Neural progenitor cell (in vitro differentiated cells): ENCODE data around the gene LHX6. TPM values are rescaled to one million over a fixed set of nuclear protein-coding genes. Genes with fewer than 3 reads are reported as not detected.

Experiments used
- DNase-seq: peaks from one replicate; pipeline ENCODE4 v3.0.0-alpha.2; 2016; ENCODE audit warnings: low spot score
- H2AFZ ChIP-seq: fragments of 200-600 bp; sonication (generic); replicated peaks from 2 replicates; pipeline ENCODE4 v1.6.1; 2016; ENCODE audit warnings: antibody characterized with exemption
- H3F3A ChIP-seq: fragments of 200-600 bp; sonication (generic); 2 replicates; pipeline ENCODE4 v1.6.1; 2016; ENCODE audit warnings: antibody characterized with exemption, low read depth
- H3K27ac ChIP-seq: fragments of 200-600 bp; sonication (generic); 2 replicates; pipeline ENCODE4 v1.5.1; 2016; ENCODE audit warnings: mild to moderate bottlenecking
- H3K27me3 ChIP-seq: fragments of 200-600 bp; sonication (generic); 2 replicates; pipeline ENCODE4 v1.6.1; 2016; ENCODE audit warnings: mild to moderate bottlenecking, moderate library complexity
- H3K36me3 ChIP-seq: fragments of 200-600 bp; sonication (generic); 2 replicates; pipeline ENCODE4 v1.5.1; 2016
- H3K4me1 ChIP-seq: fragments of 200-600 bp; sonication (generic); 2 replicates; pipeline ENCODE4 v1.6.1; 2016; ENCODE audit warnings: mixed run types
- H3K4me2 ChIP-seq: fragments of 200-600 bp; sonication (generic); 2 replicates; pipeline ENCODE4 v1.6.1; 2016
- H3K4me3 ChIP-seq: fragments of 200-600 bp; sonication (generic); 2 replicates; pipeline ENCODE4 v1.5.1; 2016
- H3K79me2 ChIP-seq: fragments of 200-600 bp; sonication (generic); 2 replicates; pipeline ENCODE4 v1.6.1; 2016; ENCODE audit warnings: low read depth
- H3K9ac ChIP-seq: fragments of 200-600 bp; sonication (generic); 2 replicates; pipeline ENCODE4 v1.6.1; 2016
- H3K9me3 ChIP-seq: fragments of 200-600 bp; sonication (generic); 2 replicates; pipeline ENCODE4 v1.5.1; 2016; ENCODE audit warnings: low read depth
- H4K20me1 ChIP-seq: fragments of 200-600 bp; sonication (generic); 2 replicates; pipeline ENCODE4 v1.6.1; 2016; ENCODE audit warnings: low read depth
- H3K27ac Mint-ChIP-seq: 3 replicates; pipeline ENCODE4 v1.8.0; 2021; ENCODE audit warnings: mixed read lengths
- H3K27me3 Mint-ChIP-seq: 2 replicates; pipeline ENCODE4 v1.8.0; 2022; ENCODE audit warnings: low read depth, mild to moderate bottlenecking, inconsistent platforms, moderate library complexity, mixed read lengths; ENCODE audit not compliant: insufficient read depth
- H3K36me3 Mint-ChIP-seq: 3 replicates; pipeline ENCODE4 v1.8.0; 2021; ENCODE audit warnings: mixed read lengths
- H3K4me1 Mint-ChIP-seq: 3 replicates; pipeline ENCODE4 v1.8.0; 2021; ENCODE audit warnings: mixed read lengths
- H3K4me3 Mint-ChIP-seq: 3 replicates; pipeline ENCODE4 v1.8.0; 2021; ENCODE audit warnings: mild to moderate bottlenecking, moderate library complexity, mixed read lengths
- H3K9me3 Mint-ChIP-seq: 3 replicates; pipeline ENCODE4 v1.8.0; 2020; ENCODE audit warnings: mixed read lengths
- EZH2 ChIP-seq: fragments of 200-600 bp; sonication (generic); IDR thresholded peaks from 2 replicates; pipeline ENCODE4 v1.6.1; 2017; ENCODE audit warnings: antibody characterized with exemption, mild to moderate bottlenecking, moderate library complexity
- EZH2phosphoT487 ChIP-seq: fragments of 200-600 bp; sonication (generic); IDR thresholded peaks from 2 replicates; pipeline ENCODE4 v1.6.1; 2017; ENCODE audit warnings: antibody characterized with exemption
- total RNA-seq: library from RNA; depleted of rRNA; stranded (reverse); fragments of >200 nt; gene quantifications from 2 replicates; pipeline ENCODE4 v1.2.3, GENCODE V29; 2015; ENCODE audit warnings: low replicate concordance
- TF ChIP-seq, protein P1 (sequence below): fragments of 200-600 bp; sonication (generic); IDR thresholded peaks from 2 replicates; pipeline ENCODE4 v1.5.1; 2017; ENCODE audit warnings: antibody characterized with exemption, mild to moderate bottlenecking

The LHX6 gene
- total RNA-seq, 1 donor from 2014 or later, result not detected

DNA sequence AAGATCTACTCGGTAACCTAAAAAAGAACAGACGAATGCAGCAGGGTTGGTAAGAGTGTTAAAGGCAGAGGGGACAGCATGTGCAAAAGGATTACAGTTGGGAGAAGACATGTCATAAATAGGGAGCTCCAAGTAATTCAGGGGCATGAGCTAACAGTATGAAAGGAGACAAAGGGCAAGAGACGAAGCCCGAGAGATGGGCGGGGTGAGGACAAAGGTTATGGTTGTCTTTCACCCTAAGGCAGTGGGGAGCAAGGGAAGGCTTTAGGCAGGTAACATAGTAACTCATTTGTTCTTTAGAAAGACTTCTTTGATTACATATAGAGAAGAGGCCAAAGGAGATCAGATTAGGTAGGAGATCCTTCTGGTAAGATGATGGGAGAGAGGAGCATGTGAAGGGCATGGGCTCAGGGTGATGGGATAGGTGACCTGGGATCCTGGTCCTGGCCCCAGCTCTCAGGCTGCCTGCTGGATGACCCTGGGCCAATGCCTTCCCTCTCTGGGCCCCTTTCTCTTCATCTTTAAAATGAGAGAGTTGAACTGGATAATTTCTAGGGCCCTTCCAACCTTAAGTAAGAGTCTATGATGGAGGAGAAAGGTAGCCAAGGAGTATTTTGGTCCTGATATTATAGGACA is 49.6 kb downstream of the LHX6 start:
- Histone ChIP-seq H3K79me2 (no peaks in the 10 kb centered on the region), H2AFZ (no peak overlapping the region), H3K9ac (no peak overlapping the region), H3K4me2 (no peak overlapping the region), H3K27ac (no peak overlapping the region), H3K9me3 (no peaks in the 10 kb centered on the region), H4K20me1 (no peaks in the 10 kb centered on the region), H3K4me3 (no peak overlapping the region), H3K36me3 (no peaks in the 10 kb centered on the region), H3K4me1 (no peaks in the 10 kb centered on the region), H3F3A (no peaks in the 10 kb centered on the region), H3K27me3 (peaks cover 4% of the 10 kb centered on the region)
- Mint-ChIP-seq H3K27ac (no peak overlapping the region), H3K4me3 (no peak overlapping the region), H3K9me3 (no peaks in the 10 kb centered on the region), H3K27me3 (peaks cover 10% of the 10 kb centered on the region), H3K4me1 (no peaks in the 10 kb centered on the region), H3K36me3 (no peaks in the 10 kb centered on the region)
- DNase-seq, result no peak
- TF ChIP-seq, protein P1, sequence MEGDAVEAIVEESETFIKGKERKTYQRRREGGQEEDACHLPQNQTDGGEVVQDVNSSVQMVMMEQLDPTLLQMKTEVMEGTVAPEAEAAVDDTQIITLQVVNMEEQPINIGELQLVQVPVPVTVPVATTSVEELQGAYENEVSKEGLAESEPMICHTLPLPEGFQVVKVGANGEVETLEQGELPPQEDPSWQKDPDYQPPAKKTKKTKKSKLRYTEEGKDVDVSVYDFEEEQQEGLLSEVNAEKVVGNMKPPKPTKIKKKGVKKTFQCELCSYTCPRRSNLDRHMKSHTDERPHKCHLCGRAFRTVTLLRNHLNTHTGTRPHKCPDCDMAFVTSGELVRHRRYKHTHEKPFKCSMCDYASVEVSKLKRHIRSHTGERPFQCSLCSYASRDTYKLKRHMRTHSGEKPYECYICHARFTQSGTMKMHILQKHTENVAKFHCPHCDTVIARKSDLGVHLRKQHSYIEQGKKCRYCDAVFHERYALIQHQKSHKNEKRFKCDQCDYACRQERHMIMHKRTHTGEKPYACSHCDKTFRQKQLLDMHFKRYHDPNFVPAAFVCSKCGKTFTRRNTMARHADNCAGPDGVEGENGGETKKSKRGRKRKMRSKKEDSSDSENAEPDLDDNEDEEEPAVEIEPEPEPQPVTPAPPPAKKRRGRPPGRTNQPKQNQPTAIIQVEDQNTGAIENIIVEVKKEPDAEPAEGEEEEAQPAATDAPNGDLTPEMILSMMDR, result no peak
- no peak for TF ChIP-seq EZH2

DNA sequence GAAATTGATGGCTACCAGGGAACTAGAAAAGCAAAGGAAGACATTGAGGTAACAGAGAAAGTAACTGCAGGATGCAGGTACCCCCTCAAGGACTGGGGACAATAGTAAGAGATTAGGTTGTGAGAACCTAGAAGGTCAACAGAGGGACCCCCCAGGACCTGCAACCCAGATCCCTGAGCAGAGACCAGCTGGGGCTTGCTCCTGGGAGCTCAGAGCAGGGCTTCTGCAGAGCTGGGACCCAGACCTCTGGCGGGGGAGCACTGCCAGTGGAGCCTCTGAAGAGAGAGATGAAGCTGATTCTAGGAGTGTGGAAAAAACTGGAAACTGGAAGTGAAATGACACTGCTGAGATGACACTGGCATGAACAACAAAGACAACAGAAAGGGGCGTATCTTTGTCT is 51.8 kb downstream of the LHX6 start:
- Histone ChIP-seq H3K9ac (no peak overlapping the region), H3K4me3 (no peak overlapping the region), H3K27me3 (peaks cover 4% of the 10 kb centered on the region), H2AFZ (no peak overlapping the region), H4K20me1 (no peaks in the 10 kb centered on the region), H3K36me3 (no peaks in the 10 kb centered on the region), H3K9me3 (no peaks in the 10 kb centered on the region), H3K4me1 (no peaks in the 10 kb centered on the region), H3K4me2 (no peak overlapping the region), H3F3A (no peaks in the 10 kb centered on the region), H3K27ac (no peak overlapping the region), H3K79me2 (no peaks in the 10 kb centered on the region)
- H3K27ac Mint-ChIP-seq, result no peak overlapping the region
- H3K9me3 Mint-ChIP-seq, result no peaks in the 10 kb centered on the region
- H3K36me3 Mint-ChIP-seq, result no peaks in the 10 kb centered on the region
- H3K4me3 Mint-ChIP-seq, result no peak overlapping the region
- no peak for DNase-seq
- peaks cover 14% of the 10 kb centered on the region for H3K27me3 Mint-ChIP-seq
- H3K4me1 Mint-ChIP-seq, result no peaks in the 10 kb centered on the region
- TF ChIP-seq EZH2phosphoT487, result no peak
- TF ChIP-seq, protein P1, result no peak
- TF ChIP-seq EZH2, result no peak

DNA sequence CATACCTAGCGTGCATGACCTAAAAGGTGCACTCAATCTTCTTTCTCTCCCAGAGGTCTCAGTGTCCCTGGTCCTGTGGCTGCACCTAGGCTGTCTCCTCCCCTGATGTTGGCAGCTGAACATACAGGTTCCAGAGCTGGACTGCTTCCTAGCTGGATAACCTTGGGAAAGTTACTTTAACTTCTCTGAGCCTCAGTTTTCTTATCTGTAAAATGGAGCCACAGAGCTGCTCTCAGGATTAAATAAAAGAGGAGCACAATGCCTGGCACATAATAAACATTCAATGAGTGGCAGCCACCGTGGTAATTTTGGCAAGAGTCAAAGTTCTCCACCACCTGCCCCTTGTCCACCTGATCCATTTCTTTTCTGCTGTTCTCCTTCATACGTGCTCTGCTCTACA is 55.1 kb downstream of the LHX6 start:
- Mint-ChIP-seq H3K36me3 (no peaks in the 10 kb centered on the region), H3K4me1 (no peaks in the 10 kb centered on the region), H3K27ac (no peak overlapping the region), H3K27me3 (peaks cover 14% of the 10 kb centered on the region), H3K4me3 (no peak overlapping the region), H3K9me3 (no peaks in the 10 kb centered on the region)
- Histone ChIP-seq H3K36me3 (no peaks in the 10 kb centered on the region), H3K9ac (no peak overlapping the region), H4K20me1 (no peaks in the 10 kb centered on the region), H3K4me1 (no peaks in the 10 kb centered on the region), H3K27ac (no peak overlapping the region), H3K9me3 (no peaks in the 10 kb centered on the region), H2AFZ (no peak overlapping the region), H3K27me3 (peaks cover 17% of the 10 kb centered on the region), H3K79me2 (no peaks in the 10 kb centered on the region), H3K4me3 (no peak overlapping the region), H3F3A (no peaks in the 10 kb centered on the region), H3K4me2 (no peak overlapping the region)
- DNase-seq, result no peak
- TF ChIP-seq EZH2, result no peak
- no peak for TF ChIP-seq EZH2phosphoT487
- TF ChIP-seq, protein P1, result no peak
